IMR-90 (cell line): Measurements from ENCODE around the gene PLEKHA8. TPM values are rescaled to one million over a fixed set of nuclear protein-coding genes. Genes with fewer than 3 reads are reported as not detected.

ENCODE experiments used
- ATAC-seq: fragments of 200-7000 bp; cut with Tn5 transposase; 2 replicates; pipeline ENCODE4 v1.9.1; 2020; ENCODE audit warnings: low read depth, mild to moderate bottlenecking, moderate library complexity
- BruUV-seq: library from RNA; stranded (reverse); fragments of 400-500 nt; replicated peaks from 2 replicates; lab custom pipeline; 2021; lab: Mats Ljungman, UMichigan
- CTCF ChIA-PET: fragments of 300-600 bp; formaldehyde crosslinking; extraction: SDS; loops from one replicate; lab custom pipeline; 2021; ENCODE audit warnings: antibody characterized with exemption; lab: Yijun Ruan, JAX
- POLR2A ChIA-PET: fragments of 300-600 bp; sonication (Branson Sonifier 250); formaldehyde crosslinking; loops from one replicate; lab custom pipeline; 2022; ENCODE audit warnings: antibody characterized with exemption; ENCODE audit not compliant: unreplicated experiment; lab: Charles Lee
- DNase-seq: peaks from one replicate; pipeline ENCODE4 v3.0.0; 2013
- H2AFZ ChIP-seq: replicated peaks from 2 replicates; pipeline ENCODE3; 2013; ENCODE audit warnings: low read length, mild to moderate bottlenecking; ENCODE audit not compliant: poor library complexity
- H2AK5ac ChIP-seq: 2 replicates; pipeline ENCODE4 v1.6.1; 2013; ENCODE audit warnings: low read depth, low read length, inconsistent platforms
- H2AK9ac ChIP-seq: replicated peaks from 2 replicates; pipeline ENCODE3; 2013; ENCODE audit warnings: mild to moderate bottlenecking, low read depth, low read length, moderate library complexity; ENCODE audit not compliant: poor library complexity
- H2BK120ac ChIP-seq: 2 replicates; pipeline ENCODE4 v1.6.1; 2013; ENCODE audit warnings: low read depth, low read length, inconsistent platforms
- H2BK15ac ChIP-seq: 3 replicates; pipeline ENCODE4 v1.6.1; 2013; ENCODE audit warnings: low read depth, low read length, inconsistent platforms
- H2BK20ac ChIP-seq: 2 replicates; pipeline ENCODE4 v1.6.1; 2013; ENCODE audit warnings: low read depth, mild to moderate bottlenecking, inconsistent platforms, low read length, moderate library complexity
- H2BK5ac ChIP-seq: 2 replicates; pipeline ENCODE4 v1.6.1; 2013; ENCODE audit warnings: mild to moderate bottlenecking, low read depth, low read length, inconsistent platforms; ENCODE audit not compliant: poor library complexity, severe bottlenecking
- H3K14ac ChIP-seq: replicated peaks from 2 replicates; pipeline ENCODE4 v1.6.1; 2013; ENCODE audit warnings: low read depth, low read length, inconsistent platforms
- H3K18ac ChIP-seq: 2 replicates; pipeline ENCODE4 v1.6.1; 2013; ENCODE audit warnings: low read depth, low read length, control low read depth
- H3K23ac ChIP-seq: 2 replicates; pipeline ENCODE4 v1.6.1; 2013; ENCODE audit warnings: low read depth, low read length, inconsistent platforms
- H3K27ac ChIP-seq: 2 replicates; pipeline ENCODE4 v1.5.1; 2013; ENCODE audit warnings: mild to moderate bottlenecking, control low read depth, low read length; ENCODE audit not compliant: insufficient read depth
- H3K27me3 ChIP-seq: 2 replicates; pipeline ENCODE4 v1.6.1; 2013; ENCODE audit warnings: low read length; ENCODE audit not compliant: control insufficient read depth, insufficient read depth
- H3K36me3 ChIP-seq: 2 replicates; pipeline ENCODE4 v1.6.1; 2013; ENCODE audit warnings: low read length, mixed read lengths; ENCODE audit not compliant: control insufficient read depth, insufficient read depth
- H3K4ac ChIP-seq: 2 replicates; pipeline ENCODE4 v1.6.1; 2013; ENCODE audit warnings: low read depth, low read length, inconsistent platforms
- H3K4me1 ChIP-seq: 2 replicates; pipeline ENCODE4 v1.6.1; 2013; ENCODE audit warnings: low read length, mixed read lengths; ENCODE audit not compliant: control insufficient read depth, insufficient read depth
- H3K4me2 ChIP-seq: 2 replicates; pipeline ENCODE4 v1.6.1; 2013; ENCODE audit warnings: low read depth, mild to moderate bottlenecking, control low read depth, low read length, moderate library complexity
- H3K4me3 ChIP-seq: 2 replicates; pipeline ENCODE4 v1.5.1; 2013; ENCODE audit warnings: low read depth, mild to moderate bottlenecking, control low read depth, low read length, moderate library complexity; ENCODE audit not compliant: insufficient read depth
- H3K56ac ChIP-seq: 2 replicates; pipeline ENCODE4 v1.6.1; 2013; ENCODE audit warnings: low read length, inconsistent platforms; ENCODE audit not compliant: insufficient read depth; ENCODE audit errors: extremely low read depth
- H3K79me1 ChIP-seq, 2 experiments: 2 replicates each; pipeline ENCODE4 v1.6.1; 2013; ENCODE audit warnings: low read length in 2 of 2, inconsistent platforms in 1 of 2, low read depth in 1 of 2
- H3K9ac ChIP-seq: 2 replicates; pipeline ENCODE4 v1.6.1; 2013; ENCODE audit warnings: low read depth, low read length, control low read depth
- H3K9me1 ChIP-seq: 2 replicates; pipeline ENCODE4 v1.6.1; 2013; ENCODE audit warnings: low read length, inconsistent platforms; ENCODE audit not compliant: insufficient read depth
- H3K9me3 ChIP-seq: 2 replicates; pipeline ENCODE4 v1.6.1; 2013; ENCODE audit warnings: low read length; ENCODE audit not compliant: control insufficient read depth, insufficient read depth
- H4K20me1 ChIP-seq: 2 replicates; pipeline ENCODE4 v1.6.1; 2013; ENCODE audit warnings: low read length, inconsistent platforms; ENCODE audit not compliant: insufficient read depth
- H4K5ac ChIP-seq: 2 replicates; pipeline ENCODE4 v1.6.1; 2013; ENCODE audit warnings: mild to moderate bottlenecking, low read depth, low read length, control low read depth
- H4K8ac ChIP-seq, 2 experiments: 2 replicates each; pipeline ENCODE4 v1.6.1; 2013; ENCODE audit warnings: low read depth in 2 of 2, low read length in 2 of 2, control low read depth in 1 of 2, inconsistent platforms in 1 of 2
- H4K91ac ChIP-seq: 2 replicates; pipeline ENCODE4 v1.6.1; 2013; ENCODE audit warnings: low read depth, low read length, inconsistent platforms; ENCODE audit not compliant: insufficient read depth
- BHLHE40 ChIP-seq: fragments of 150-350 bp; IDR thresholded peaks from 2 replicates; pipeline ENCODE4 v1.6.1; 2016; ENCODE audit warnings: mild to moderate bottlenecking, low read depth, low read length
- CEBPB ChIP-seq: IDR thresholded peaks from 2 replicates; pipeline ENCODE4 v1.6.1; 2012; ENCODE audit warnings: low read depth, low read length, improper control_type of control experiment
- ELK1 ChIP-seq: fragments of 150-350 bp; IDR thresholded peaks from 2 replicates; pipeline ENCODE4 v1.6.1; 2016; ENCODE audit warnings: low read depth, mild to moderate bottlenecking, low read length, moderate library complexity, borderline replicate concordance
- FOS ChIP-seq: fragments of 150-350 bp; IDR thresholded peaks from 2 replicates; pipeline ENCODE4 v1.6.1; 2016; ENCODE audit warnings: low read depth, low read length
- MAFK ChIP-seq: IDR thresholded peaks from 2 replicates; pipeline ENCODE4 v1.6.1; 2012; ENCODE audit warnings: low read depth, low read length, improper control_type of control experiment
- POLR2A ChIP-seq: IDR thresholded peaks from 2 replicates; pipeline ENCODE4 v1.6.1; 2012; ENCODE audit warnings: mild to moderate bottlenecking, low read depth, low read length
- RFX5 ChIP-seq: IDR thresholded peaks from 2 replicates; pipeline ENCODE4 v1.8.0; 2012; ENCODE audit warnings: low read depth, mild to moderate bottlenecking, low read length, moderate library complexity
- USF2 ChIP-seq: fragments of 150-350 bp; IDR thresholded peaks from 2 replicates; pipeline ENCODE4 v1.6.1; 2017; ENCODE audit warnings: mild to moderate bottlenecking, antibody characterized with exemption, low read length, low read depth
- WGBS, 2 experiments: methylation state at CpG; one replicate each; pipeline versions ENCODE4 v1.1.5 to v1.1.7; 2013; ENCODE audit warnings: missing lambda C conversion rate in 2 of 2; ENCODE audit not compliant: insufficient read length in 1 of 2; ENCODE audit errors: extremely low coverage in 2 of 2; 5-methylcytosine and 5-hydroxymethylcytosine counted together
- dilution Hi-C: fragments of 300-500 bp; cut with HindIII; formaldehyde crosslinking; loops from one replicate; pipeline ENCODE4 v1.14.3; 2018; ENCODE audit warnings: low sequenced_read_pairs; ENCODE audit not compliant: unreplicated experiment
- in situ Hi-C: fragments of 300-500 bp; cut with MboI; formaldehyde crosslinking; loops from 3 replicates; pipeline ENCODE4 v1.14.3; 2019; ENCODE audit warnings: low sequenced_read_pairs, inconsistent platforms, mixed read lengths
- intact Hi-C: fragments of 100-400 bp; cut with micrococcal nuclease; formaldehyde crosslinking; loops from 2 replicates; pipeline ENCODE4 v1.10.0; 2022
- polyA plus RNA-seq, 3 experiments: library from polyadenylated mRNA; depleted of rRNA; stranded (reverse); fragments of >200 nt; gene quantifications; 2 replicates each; pipeline ENCODE4 v1.2.3, GENCODE V29; 2012; ENCODE audit warnings: low replicate concordance in 1 of 3
- total RNA-seq: library from RNA; depleted of rRNA; stranded (reverse); fragments of >200 nt; gene quantifications from 2 replicates; pipeline ENCODE4 v1.2.3, GENCODE V29; 2012

The PLEKHA8 gene
- total and polyA plus RNA-seq, 2 of the 4 experiments (the other 2 are of a cell fraction): 3.6 to 9.7 TPM

- no peak for TF ChIP-seq CEBPB
Observed at GRCh38 chr7:30032310-30033125, 4.3 kb downstream of the PLEKHA8 start (continued).

GRCh38 chr7:30034501-30034900 is 6.3 kb downstream of the PLEKHA8 start:
- Histone ChIP-seq H2BK5ac (no peak overlapping the region), H3K14ac (no peak overlapping the region), H2AFZ (no peak overlapping the region), H3K27ac (no peak overlapping the region), H2BK20ac (no peak overlapping the region), H3K4ac (no peak overlapping the region), H3K4me2 (no peak overlapping the region), H4K8ac (no peak overlapping the region), H3K9me3 (no peaks in the 10 kb centered on the region), H4K20me1 (peaks cover 26% of the 10 kb centered on the region; the same call in 1 of the 2 replicates), H3K9me1 (peaks cover 3% of the 10 kb centered on the region; the same call in 1 of the 2 replicates), H4K5ac (no peak overlapping the region), H3K36me3 (no peaks in the 10 kb centered on the region), H2AK9ac (no peak overlapping the region), H3K4me3 (no peak overlapping the region), H4K91ac (no peak overlapping the region), H3K23ac (no peak overlapping the region; the same call in 1 of the 2 replicates), H2BK15ac (no peak overlapping the region), H3K9ac (no peak overlapping the region), H3K27me3 (no peaks in the 10 kb centered on the region), H2BK120ac (no peak overlapping the region), H2AK5ac (no peak overlapping the region), H3K56ac (no peak overlapping the region), H3K18ac (no peak overlapping the region), H3K79me1 (peaks cover 6 to 58% of the 10 kb centered on the region in 2 experiments; a peak in 3 of 4 replicates), H3K4me1 (peaks cover 4% of the 10 kb centered on the region; the same call in 1 of the 2 replicates)
- in situ Hi-C loops: no loop called here
- WGBS, 2 experiments: 100% methylated on average over 2 of the region's 3 CpGs; no CpG with 5 or more reads in 1 of the 2 experiments
- POLR2A ChIA-PET: interaction anchor here (0.5 kb wide), 1 partner anchor 50 kb away, joined by 5 read pairs; no protein-coding TSS in a partner anchor
- CTCF ChIA-PET: interaction anchor here (0.6 kb wide), 1 partner anchor 971 kb away, joined by 5 read pairs; no protein-coding TSS in a partner anchor
- dilution Hi-C loops: no loop called here
- no TSS peak for BruUV-seq
- no peak for ATAC-seq
- TF ChIP-seq CEBPB (no peak), BHLHE40 (no peak), FOS (no peak), MAFK (no peak), USF2 (no peak), POLR2A (no peak), ELK1 (no peak), RFX5 (no peak)
- intact Hi-C loops: no loop called here
- DNase-seq: no peak
